ENCODE results near the gene TANC1.

Gene TANC1

GRCh38 chr2:159066541-159067156 is 98.2 kb downstream of the TANC1 start:
- Histone ChIP-seq H3K27me3 (ENCODE audit: control insufficient read depth, insufficient read depth, low read length) (no peaks in the 10 kb centered on the region), H3K4me3 (ENCODE audit: low read length) (no peak overlapping the region), H3K4me1 (ENCODE audit: control insufficient read depth, low read depth, low read length) (peaks cover 23% of the 10 kb centered on the region), H3K9me3 (ENCODE audit: control insufficient read depth, low read depth, low read length) (no peaks in the 10 kb centered on the region), H3K27ac (ENCODE audit: low read length) (no peak overlapping the region), H3K36me3 (ENCODE audit: control insufficient read depth, low read depth, low read length) (no peaks in the 10 kb centered on the region), H3K9ac (ENCODE audit: low read length) (no peak overlapping the region)

GRCh38 chr2:159067971-159068370 is 99.5 kb downstream of the TANC1 start:
- Histone ChIP-seq H3K27ac (ENCODE audit: low read length) (no peak overlapping the region), H3K27me3 (ENCODE audit: control insufficient read depth, insufficient read depth, low read length) (no peaks in the 10 kb centered on the region), H3K9me3 (ENCODE audit: control insufficient read depth, low read depth, low read length) (no peaks in the 10 kb centered on the region), H3K4me1 (ENCODE audit: control insufficient read depth, low read depth, low read length) (peaks cover 23% of the 10 kb centered on the region), H3K9ac (ENCODE audit: low read length) (no peak overlapping the region), H3K36me3 (ENCODE audit: control insufficient read depth, low read depth, low read length) (no peaks in the 10 kb centered on the region), H3K4me3 (ENCODE audit: low read length) (no peak overlapping the region)

- no peaks in the 10 kb centered on the region for H3K9me3 ChIP-seq (ENCODE audit: control insufficient read depth, low read depth, low read length)
- no peaks in the 10 kb centered on the region for H3K36me3 ChIP-seq (ENCODE audit: control insufficient read depth, low read depth, low read length)
- H3K27me3 ChIP-seq (ENCODE audit: control insufficient read depth, insufficient read depth, low read length): no peaks in the 10 kb centered on the region
- peaks cover 15% of the 10 kb centered on the region for H3K4me1 ChIP-seq (ENCODE audit: control insufficient read depth, low read depth, low read length)
- no peak overlapping the region for H3K27ac ChIP-seq (ENCODE audit: low read length)
- H3K9ac ChIP-seq (ENCODE audit: low read length): no peak overlapping the region
- H3K4me3 ChIP-seq (ENCODE audit: low read length): no peak overlapping the region
These were observed 100.8 kb downstream of the TANC1 start for GRCh38 chr2:159069229-159069628.

GRCh38 chr2:159070235-159070634 is 101.8 kb downstream of the TANC1 start:
- Histone ChIP-seq H3K4me3 (ENCODE audit: low read length) (no peak overlapping the region), H3K9me3 (ENCODE audit: control insufficient read depth, low read depth, low read length) (no peaks in the 10 kb centered on the region), H3K27ac (ENCODE audit: low read length) (no peak overlapping the region), H3K36me3 (ENCODE audit: control insufficient read depth, low read depth, low read length) (no peaks in the 10 kb centered on the region), H3K9ac (ENCODE audit: low read length) (no peak overlapping the region), H3K4me1 (ENCODE audit: control insufficient read depth, low read depth, low read length) (peaks cover 5% of the 10 kb centered on the region), H3K27me3 (ENCODE audit: control insufficient read depth, insufficient read depth, low read length) (no peaks in the 10 kb centered on the region)

- Histone ChIP-seq H3K36me3 (ENCODE audit: control insufficient read depth, low read depth, low read length) (no peaks in the 10 kb centered on the region), H3K27me3 (ENCODE audit: control insufficient read depth, insufficient read depth, low read length) (no peaks in the 10 kb centered on the region), H3K4me3 (ENCODE audit: low read length) (no peak overlapping the region), H3K9me3 (ENCODE audit: control insufficient read depth, low read depth, low read length) (no peaks in the 10 kb centered on the region), H3K9ac (ENCODE audit: low read length) (no peak overlapping the region), H3K4me1 (ENCODE audit: control insufficient read depth, low read depth, low read length) (no peaks in the 10 kb centered on the region), H3K27ac (ENCODE audit: low read length) (no peak overlapping the region)
These were observed 102.9 kb downstream of the TANC1 start for GRCh38 chr2:159071190-159071915.

GRCh38 chr2:159072795-159073194 is 104.4 kb downstream of the TANC1 start:
- Histone ChIP-seq H3K9me3 (ENCODE audit: control insufficient read depth, low read depth, low read length) (no peaks in the 10 kb centered on the region), H3K27me3 (ENCODE audit: control insufficient read depth, insufficient read depth, low read length) (no peaks in the 10 kb centered on the region), H3K36me3 (ENCODE audit: control insufficient read depth, low read depth, low read length) (no peaks in the 10 kb centered on the region), H3K9ac (ENCODE audit: low read length) (no peak overlapping the region), H3K4me3 (ENCODE audit: low read length) (no peak overlapping the region), H3K27ac (ENCODE audit: low read length) (no peak overlapping the region), H3K4me1 (ENCODE audit: control insufficient read depth, low read depth, low read length) (no peaks in the 10 kb centered on the region)

- Histone ChIP-seq H3K27me3 (ENCODE audit: control insufficient read depth, insufficient read depth, low read length) (no peaks in the 10 kb centered on the region), H3K4me1 (ENCODE audit: control insufficient read depth, low read depth, low read length) (no peaks in the 10 kb centered on the region), H3K9ac (ENCODE audit: low read length) (no peak overlapping the region), H3K27ac (ENCODE audit: low read length) (no peak overlapping the region), H3K36me3 (ENCODE audit: control insufficient read depth, low read depth, low read length) (no peaks in the 10 kb centered on the region), H3K9me3 (ENCODE audit: control insufficient read depth, low read depth, low read length) (no peaks in the 10 kb centered on the region), H3K4me3 (ENCODE audit: low read length) (no peak overlapping the region)
These were observed 104.8 kb downstream of the TANC1 start for GRCh38 chr2:159073256-159073655.

GRCh38 chr2:159074605-159075004 is 106.2 kb downstream of the TANC1 start:
- H3K27ac ChIP-seq (ENCODE audit: low read length): no peak overlapping the region
- H3K4me3 ChIP-seq (ENCODE audit: low read length): no peak overlapping the region
- H3K4me1 ChIP-seq (ENCODE audit: control insufficient read depth, low read depth, low read length): no peaks in the 10 kb centered on the region
- no peak overlapping the region for H3K9ac ChIP-seq (ENCODE audit: low read length)
- H3K36me3 ChIP-seq (ENCODE audit: control insufficient read depth, low read depth, low read length): no peaks in the 10 kb centered on the region
- H3K27me3 ChIP-seq (ENCODE audit: control insufficient read depth, insufficient read depth, low read length): no peaks in the 10 kb centered on the region
- no peaks in the 10 kb centered on the region for H3K9me3 ChIP-seq (ENCODE audit: control insufficient read depth, low read depth, low read length)

- Histone ChIP-seq H3K27me3 (ENCODE audit: control insufficient read depth, insufficient read depth, low read length) (no peaks in the 10 kb centered on the region), H3K4me3 (ENCODE audit: low read length) (no peak overlapping the region), H3K9ac (ENCODE audit: low read length) (no peak overlapping the region), H3K27ac (ENCODE audit: low read length) (no peak overlapping the region), H3K9me3 (ENCODE audit: control insufficient read depth, low read depth, low read length) (no peaks in the 10 kb centered on the region), H3K4me1 (ENCODE audit: control insufficient read depth, low read depth, low read length) (no peaks in the 10 kb centered on the region), H3K36me3 (ENCODE audit: control insufficient read depth, low read depth, low read length) (no peaks in the 10 kb centered on the region)
These were observed 107.3 kb downstream of the TANC1 start for GRCh38 chr2:159075727-159076126.

- no peaks in the 10 kb centered on the region for H3K4me1 ChIP-seq (ENCODE audit: control insufficient read depth, low read depth, low read length)
- H3K9ac ChIP-seq (ENCODE audit: low read length): no peak overlapping the region
- no peaks in the 10 kb centered on the region for H3K36me3 ChIP-seq (ENCODE audit: control insufficient read depth, low read depth, low read length)
- no peak overlapping the region for H3K4me3 ChIP-seq (ENCODE audit: low read length)
- H3K27ac ChIP-seq (ENCODE audit: low read length): no peak overlapping the region
- H3K9me3 ChIP-seq (ENCODE audit: control insufficient read depth, low read depth, low read length): no peaks in the 10 kb centered on the region
- H3K27me3 ChIP-seq (ENCODE audit: control insufficient read depth, insufficient read depth, low read length): no peaks in the 10 kb centered on the region
These were observed 107.8 kb downstream of the TANC1 start for GRCh38 chr2:159076241-159076640.

GRCh38 chr2:159077869-159078268 is 109.4 kb downstream of the TANC1 start:
- no peak overlapping the region for H3K9ac ChIP-seq (ENCODE audit: low read length)
- H3K9me3 ChIP-seq (ENCODE audit: control insufficient read depth, low read depth, low read length): no peaks in the 10 kb centered on the region
- H3K4me1 ChIP-seq (ENCODE audit: control insufficient read depth, low read depth, low read length): no peaks in the 10 kb centered on the region
- no peak overlapping the region for H3K4me3 ChIP-seq (ENCODE audit: low read length)
- H3K27ac ChIP-seq (ENCODE audit: low read length): no peak overlapping the region
- H3K36me3 ChIP-seq (ENCODE audit: control insufficient read depth, low read depth, low read length): no peaks in the 10 kb centered on the region
- H3K27me3 ChIP-seq (ENCODE audit: control insufficient read depth, insufficient read depth, low read length): no peaks in the 10 kb centered on the region

GRCh38 chr2:159078443-159078842 is 110.0 kb downstream of the TANC1 start:
- H3K4me3 ChIP-seq (ENCODE audit: low read length): no peak overlapping the region
- no peaks in the 10 kb centered on the region for H3K36me3 ChIP-seq (ENCODE audit: control insufficient read depth, low read depth, low read length)
- no peak overlapping the region for H3K9ac ChIP-seq (ENCODE audit: low read length)
- H3K27ac ChIP-seq (ENCODE audit: low read length): no peak overlapping the region
- no peaks in the 10 kb centered on the region for H3K27me3 ChIP-seq (ENCODE audit: control insufficient read depth, insufficient read depth, low read length)
- no peaks in the 10 kb centered on the region for H3K9me3 ChIP-seq (ENCODE audit: control insufficient read depth, low read depth, low read length)
- H3K4me1 ChIP-seq (ENCODE audit: control insufficient read depth, low read depth, low read length): no peaks in the 10 kb centered on the region

Data from iPS-18a (cell line).